Hepatocyte (in vitro differentiated cells): ENCODE results near the gene NOP14. TPM values are rescaled to one million over a fixed set of nuclear protein-coding genes. Genes with fewer than 3 reads are reported as not detected.

Source experiments
- DNase-seq: peaks from one replicate; pipeline ENCODE4 v3.0.0-alpha.2; 2016; ENCODE audit warnings: low spot score
- H2AFZ ChIP-seq: fragments of 200-600 bp; sonication (generic); 2 replicates; pipeline ENCODE4 v1.6.0; 2016; ENCODE audit warnings: antibody characterized with exemption, mild to moderate bottlenecking
- H3K27ac ChIP-seq: fragments of 200-600 bp; sonication (generic); 2 replicates; pipeline ENCODE4 v1.5.1; 2016; ENCODE audit warnings: mild to moderate bottlenecking
- H3K27me3 ChIP-seq: fragments of 200-600 bp; sonication (generic); 2 replicates; pipeline ENCODE4 v1.6.1; 2016
- H3K36me3 ChIP-seq: fragments of 200-600 bp; sonication (generic); replicated peaks from 2 replicates; pipeline ENCODE4 v1.5.1; 2016; ENCODE audit warnings: low read depth; ENCODE audit not compliant: insufficient read depth
- H3K4me1 ChIP-seq: fragments of 200-600 bp; sonication (generic); 2 replicates; pipeline ENCODE4 v1.5.1; 2016; ENCODE audit warnings: mild to moderate bottlenecking, moderate library complexity; ENCODE audit not compliant: insufficient read depth
- H3K4me2 ChIP-seq: fragments of 200-600 bp; sonication (generic); 2 replicates; pipeline ENCODE4 v1.6.0; 2016
- H3K4me3 ChIP-seq: fragments of 200-600 bp; sonication (generic); 2 replicates; pipeline ENCODE4 v1.5.1; 2016; ENCODE audit warnings: mild to moderate bottlenecking
- H3K79me2 ChIP-seq: fragments of 200-600 bp; sonication (generic); 2 replicates; pipeline ENCODE4 v1.6.0; 2017; ENCODE audit warnings: mild to moderate bottlenecking
- H3K9me2 ChIP-seq: fragments of 200-600 bp; sonication (generic); replicated peaks from 2 replicates; pipeline ENCODE4 v1.6.0; 2017; ENCODE audit warnings: mild to moderate bottlenecking; ENCODE audit not compliant: insufficient read depth
- H3K9me3 ChIP-seq: fragments of 200-600 bp; sonication (generic); 2 replicates; pipeline ENCODE4 v1.5.1; 2016; ENCODE audit warnings: low read depth, mild to moderate bottlenecking
- H4K20me1 ChIP-seq: fragments of 200-600 bp; sonication (generic); 2 replicates; pipeline ENCODE4 v1.6.0; 2016; ENCODE audit warnings: mild to moderate bottlenecking; ENCODE audit not compliant: insufficient read depth, poor library complexity, severe bottlenecking
- EZH2 ChIP-seq: fragments of 200-600 bp; sonication (generic); IDR thresholded peaks from 2 replicates; pipeline ENCODE4 v1.6.1; 2016; ENCODE audit warnings: antibody characterized with exemption, mild to moderate bottlenecking, borderline replicate concordance
- EZH2phosphoT487 ChIP-seq: fragments of 200-600 bp; sonication (generic); IDR thresholded peaks from one replicate; pipeline ENCODE4 v1.6.1; 2018; ENCODE audit warnings: antibody characterized with exemption, mild to moderate bottlenecking, low read depth, moderate library complexity; ENCODE audit not compliant: unreplicated experiment, severe bottlenecking
- WGBS: methylation state at CpG from one replicate; pipeline ENCODE4 v1.1.6; 2016; ENCODE audit warnings: low lambda C conversion rate; ENCODE audit errors: missing lambda C conversion rate; 5-methylcytosine and 5-hydroxymethylcytosine counted together
- polyA plus RNA-seq: library from polyadenylated mRNA; unstranded; fragments of >200 nt; fragmentation: Nextera tagmentation; extraction: Ambion mirVana; gene quantifications from 2 replicates; pipeline ENCODE4 v1.2.1, GENCODE V29; 2016
- total RNA-seq: library from RNA; depleted of rRNA; stranded (reverse); fragments of >200 nt; gene quantifications from 2 replicates; pipeline ENCODE4 v1.2.3, GENCODE V29; 2014
- TF ChIP-seq, protein P1 (sequence below): fragments of 200-600 bp; sonication (generic); IDR thresholded peaks from 2 replicates; pipeline ENCODE4 v1.5.1; 2016; ENCODE audit warnings: antibody characterized with exemption, mild to moderate bottlenecking; ENCODE audit not compliant: poor library complexity

Gene NOP14
- total and polyA plus RNA-seq, 2 experiments from 2014 or later, result 18.8 to 22.7 TPM

DNA sequence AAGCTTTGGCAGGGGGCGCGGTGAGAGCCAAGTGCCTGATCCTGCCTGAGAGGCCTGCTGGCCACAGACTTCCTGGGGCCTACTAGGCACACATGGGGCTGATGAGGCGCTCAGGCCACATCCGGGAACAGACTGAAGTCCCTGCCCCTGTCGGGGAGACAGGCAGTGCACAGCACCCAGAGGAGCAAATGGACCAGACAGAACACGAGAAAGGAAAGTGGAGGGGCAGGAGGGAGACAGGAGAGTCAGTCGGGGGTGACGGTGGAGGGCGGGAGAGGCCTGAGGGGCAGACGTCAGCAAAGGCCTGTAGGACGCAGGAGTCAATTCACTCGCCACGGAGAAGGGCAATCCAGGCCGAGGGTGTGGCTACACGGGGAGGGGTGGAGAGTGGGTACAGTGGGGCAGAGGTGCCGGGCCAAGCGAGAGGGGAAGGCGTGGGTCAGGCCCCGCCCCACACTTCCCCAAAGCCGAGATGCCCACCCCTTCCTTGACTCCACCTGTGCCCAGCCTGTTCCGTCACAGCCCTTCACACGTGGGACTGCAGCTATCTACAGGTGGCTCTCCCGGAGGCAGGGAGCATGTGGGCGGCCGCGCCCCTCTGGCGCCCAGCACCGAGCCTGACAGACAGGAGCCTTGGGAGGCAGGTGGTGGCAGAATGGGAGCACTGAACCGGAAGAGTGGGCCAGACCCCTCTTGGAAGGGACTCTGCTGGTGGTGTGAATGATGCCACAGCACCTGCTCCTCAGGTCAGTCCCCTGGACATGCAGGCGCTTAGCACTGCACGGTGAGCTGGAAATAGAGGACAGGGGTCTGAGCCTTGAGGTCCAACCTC, 20.5 kb downstream of the NOP14 start:
- H3K36me3 ChIP-seq, result no peaks in the 10 kb centered on the region
- TF ChIP-seq EZH2 (no peak), EZH2phosphoT487 (no peak)
- TF ChIP-seq, protein P1, sequence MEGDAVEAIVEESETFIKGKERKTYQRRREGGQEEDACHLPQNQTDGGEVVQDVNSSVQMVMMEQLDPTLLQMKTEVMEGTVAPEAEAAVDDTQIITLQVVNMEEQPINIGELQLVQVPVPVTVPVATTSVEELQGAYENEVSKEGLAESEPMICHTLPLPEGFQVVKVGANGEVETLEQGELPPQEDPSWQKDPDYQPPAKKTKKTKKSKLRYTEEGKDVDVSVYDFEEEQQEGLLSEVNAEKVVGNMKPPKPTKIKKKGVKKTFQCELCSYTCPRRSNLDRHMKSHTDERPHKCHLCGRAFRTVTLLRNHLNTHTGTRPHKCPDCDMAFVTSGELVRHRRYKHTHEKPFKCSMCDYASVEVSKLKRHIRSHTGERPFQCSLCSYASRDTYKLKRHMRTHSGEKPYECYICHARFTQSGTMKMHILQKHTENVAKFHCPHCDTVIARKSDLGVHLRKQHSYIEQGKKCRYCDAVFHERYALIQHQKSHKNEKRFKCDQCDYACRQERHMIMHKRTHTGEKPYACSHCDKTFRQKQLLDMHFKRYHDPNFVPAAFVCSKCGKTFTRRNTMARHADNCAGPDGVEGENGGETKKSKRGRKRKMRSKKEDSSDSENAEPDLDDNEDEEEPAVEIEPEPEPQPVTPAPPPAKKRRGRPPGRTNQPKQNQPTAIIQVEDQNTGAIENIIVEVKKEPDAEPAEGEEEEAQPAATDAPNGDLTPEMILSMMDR, result no peak
- no peak overlapping the region for H3K4me2 ChIP-seq
- no peaks in the 10 kb centered on the region for H3K4me1 ChIP-seq
- no peaks in the 10 kb centered on the region for H3K27me3 ChIP-seq
- H4K20me1 ChIP-seq, result no peaks in the 10 kb centered on the region
- H2AFZ ChIP-seq, result no peak overlapping the region
- no peak for DNase-seq
- 87% methylated on average over 24 of the region's 31 CpGs for WGBS
- no peak overlapping the region for H3K27ac ChIP-seq
- no peak overlapping the region for H3K4me3 ChIP-seq
- no peaks in the 10 kb centered on the region for H3K9me3 ChIP-seq
- no peaks in the 10 kb centered on the region for H3K9me2 ChIP-seq
- H3K79me2 ChIP-seq, result no peaks in the 10 kb centered on the region

DNA sequence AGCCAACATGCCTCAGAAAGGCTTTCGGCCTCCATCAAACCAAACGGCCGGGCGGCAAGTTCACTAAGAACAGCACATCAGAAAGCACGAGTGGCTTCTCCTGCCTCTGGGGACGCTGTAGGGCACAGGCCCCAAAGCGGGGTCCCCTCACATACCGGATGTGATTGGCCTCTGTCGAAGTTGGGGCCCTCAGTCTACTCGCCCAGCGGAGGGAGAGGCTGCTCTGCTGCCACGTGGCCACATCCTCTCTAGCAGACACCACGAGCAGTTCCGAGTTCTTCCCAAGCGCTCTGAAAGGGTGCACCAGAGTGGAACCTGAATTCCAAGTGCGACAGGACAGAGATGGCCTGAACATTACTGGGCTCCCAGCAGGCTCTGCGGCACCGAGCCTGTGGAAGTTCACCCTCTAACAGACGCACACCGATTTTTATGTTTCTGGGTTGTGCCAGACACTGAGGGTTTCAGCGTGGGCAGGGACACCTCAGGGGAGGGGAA, 21.1 kb downstream of the NOP14 start:
- Histone ChIP-seq H2AFZ (no peak overlapping the region), H4K20me1 (no peaks in the 10 kb centered on the region), H3K9me3 (no peaks in the 10 kb centered on the region), H3K4me1 (peaks cover under 1% of the 10 kb centered on the region), H3K36me3 (no peaks in the 10 kb centered on the region), H3K27ac (no peak overlapping the region), H3K27me3 (no peaks in the 10 kb centered on the region), H3K79me2 (no peaks in the 10 kb centered on the region), H3K4me2 (no peak overlapping the region), H3K9me2 (no peaks in the 10 kb centered on the region), H3K4me3 (no peak overlapping the region)
- TF ChIP-seq EZH2, result no peak
- TF ChIP-seq, protein P1, result no peak
- no peak for TF ChIP-seq EZH2phosphoT487
- DNase-seq, result no peak
- WGBS, result 96% methylated on average over 21 of the region's 21 CpGs

DNA sequence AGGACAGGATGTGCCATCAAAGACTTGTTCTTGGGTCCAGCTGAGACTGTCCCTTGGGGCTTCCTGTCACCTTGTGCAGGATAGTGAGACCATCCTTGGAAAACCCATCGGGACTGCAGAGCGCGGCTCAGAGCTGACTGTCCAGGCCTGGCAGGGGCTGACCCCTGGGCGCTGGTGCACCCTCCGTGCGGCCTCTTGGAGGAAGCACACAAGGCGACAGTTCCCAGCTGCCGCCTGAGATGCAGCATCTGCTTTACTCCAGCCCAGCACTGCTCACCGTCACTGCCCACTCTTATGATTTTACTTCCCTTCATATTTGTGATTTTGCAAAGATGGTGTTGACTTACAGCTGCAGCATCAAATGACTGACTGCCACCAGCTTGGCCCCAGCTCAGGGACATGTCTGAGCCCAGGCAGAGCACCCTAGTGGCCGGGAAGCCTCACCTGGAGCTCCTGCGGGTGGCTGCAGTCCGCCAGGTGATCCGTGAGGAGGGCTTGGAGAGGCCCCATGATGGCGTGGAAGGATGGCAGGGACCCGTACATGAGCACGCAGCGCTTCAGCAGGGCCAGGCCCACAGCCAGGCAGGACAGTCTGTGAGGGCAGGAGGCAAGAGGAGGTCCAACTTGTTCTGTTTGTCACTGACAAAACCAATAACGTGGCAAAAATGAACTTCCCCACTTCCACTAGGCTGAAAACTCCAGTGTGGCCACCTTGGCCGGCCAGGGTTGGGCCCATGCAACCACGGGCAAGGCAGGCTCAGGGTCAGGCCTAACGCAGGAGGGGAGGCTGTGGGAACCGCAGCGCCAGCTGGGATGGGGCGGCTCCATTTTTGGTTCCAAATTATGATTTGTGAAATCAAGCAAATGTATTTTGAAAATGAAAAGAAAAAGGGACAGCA, 21.8 kb downstream of the NOP14 start:
- TF ChIP-seq, protein P1, result no peak
- TF ChIP-seq EZH2, result no peak
- TF ChIP-seq EZH2phosphoT487, result no peak
- H3K27ac ChIP-seq, result no peak overlapping the region
- H3K9me2 ChIP-seq, result no peaks in the 10 kb centered on the region
- no peaks in the 10 kb centered on the region for H3K36me3 ChIP-seq
- H3K4me2 ChIP-seq, result no peak overlapping the region
- no peaks in the 10 kb centered on the region for H3K9me3 ChIP-seq
- WGBS, result 96% methylated on average over 24 of the region's 24 CpGs
- no peak overlapping the region for H3K4me3 ChIP-seq
- peaks cover 5% of the 10 kb centered on the region for H3K79me2 ChIP-seq
- no peaks in the 10 kb centered on the region for H3K27me3 ChIP-seq
- H4K20me1 ChIP-seq, result no peaks in the 10 kb centered on the region
- H3K4me1 ChIP-seq, result peaks cover 7% of the 10 kb centered on the region
- DNase-seq, result peak; percentile 5
- H2AFZ ChIP-seq, result no peak overlapping the region
